ENCODE measurements around the gene ZNF710. TPM values are rescaled to one million over a fixed set of nuclear protein-coding genes. Genes with fewer than 3 reads are reported as not detected.

The ZNF710 gene
- total RNA-seq, 1 experiment from 2014 or later = 40.7 TPM

GRCh38 chr15:90015749-90016148 is 14.6 kb downstream of the ZNF710 start:
- H3K9me3 Mint-ChIP-seq = peaks cover 17 to 20% of the 10 kb centered on the region in 2 experiments
- no peak overlapping the region for H3K14ac ChIP-seq (ENCODE audit: insufficient read depth, low read length)
- no peaks in the 10 kb centered on the region for H3K79me1 ChIP-seq (ENCODE audit: insufficient read depth, low read depth, low read length, poor library complexity, severe bottlenecking)
- H2BK5ac ChIP-seq (ENCODE audit: insufficient read length, low read length) = no peak overlapping the region
- H3K27me3 Mint-ChIP-seq (ENCODE audit: low read depth) = no peaks in the 10 kb centered on the region
- H4K8ac ChIP-seq (replicated peaks; ENCODE audit: insufficient read length, low read depth, low read length) = no peak overlapping the region
- no peak overlapping the region for H3K4ac ChIP-seq (ENCODE audit: low read depth, low read length)
- no peaks in the 10 kb centered on the region; the same call in 1 of the 2 replicates for H3K4me1 ChIP-seq (ENCODE audit: insufficient read depth, low read length)
- H3K23me2 ChIP-seq (ENCODE audit: insufficient read length, low read depth, low read length, poor library complexity, severe bottlenecking) = no peaks in the 10 kb centered on the region
- H2AK5ac ChIP-seq (ENCODE audit: insufficient read length, low read length) = no peak overlapping the region
- H3K18ac ChIP-seq (ENCODE audit: insufficient read length, low read depth, low read length) = no peak overlapping the region
- H3K79me2 ChIP-seq (ENCODE audit: insufficient read depth, low read length) = no peaks in the 10 kb centered on the region; the same call in 1 of the 2 replicates
- no peak for DNase-seq
- H2AFZ ChIP-seq (ENCODE audit: low read length) = no peak overlapping the region
- no peak overlapping the region for H4K5ac ChIP-seq (ENCODE audit: insufficient read length, low read depth, low read length)
- no peak overlapping the region for H3K9ac ChIP-seq (ENCODE audit: extremely low read depth, insufficient read length, low read length)
- H2BK20ac ChIP-seq (ENCODE audit: low read depth, low read length, poor library complexity, severe bottlenecking) = no peak overlapping the region
- H3K56ac ChIP-seq (ENCODE audit: insufficient read length, low read depth, low read length) = no peak overlapping the region
- H3K4me1 Mint-ChIP-seq = peaks cover 18 to 25% of the 10 kb centered on the region in 2 experiments
- no peak overlapping the region for H3K23ac ChIP-seq (ENCODE audit: insufficient read length, low read depth, low read length)
- H3K27ac ChIP-seq (ENCODE audit: insufficient read length, low read depth, low read length) = no peak overlapping the region
- TF ChIP-seq, protein P1, sequence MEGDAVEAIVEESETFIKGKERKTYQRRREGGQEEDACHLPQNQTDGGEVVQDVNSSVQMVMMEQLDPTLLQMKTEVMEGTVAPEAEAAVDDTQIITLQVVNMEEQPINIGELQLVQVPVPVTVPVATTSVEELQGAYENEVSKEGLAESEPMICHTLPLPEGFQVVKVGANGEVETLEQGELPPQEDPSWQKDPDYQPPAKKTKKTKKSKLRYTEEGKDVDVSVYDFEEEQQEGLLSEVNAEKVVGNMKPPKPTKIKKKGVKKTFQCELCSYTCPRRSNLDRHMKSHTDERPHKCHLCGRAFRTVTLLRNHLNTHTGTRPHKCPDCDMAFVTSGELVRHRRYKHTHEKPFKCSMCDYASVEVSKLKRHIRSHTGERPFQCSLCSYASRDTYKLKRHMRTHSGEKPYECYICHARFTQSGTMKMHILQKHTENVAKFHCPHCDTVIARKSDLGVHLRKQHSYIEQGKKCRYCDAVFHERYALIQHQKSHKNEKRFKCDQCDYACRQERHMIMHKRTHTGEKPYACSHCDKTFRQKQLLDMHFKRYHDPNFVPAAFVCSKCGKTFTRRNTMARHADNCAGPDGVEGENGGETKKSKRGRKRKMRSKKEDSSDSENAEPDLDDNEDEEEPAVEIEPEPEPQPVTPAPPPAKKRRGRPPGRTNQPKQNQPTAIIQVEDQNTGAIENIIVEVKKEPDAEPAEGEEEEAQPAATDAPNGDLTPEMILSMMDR (conservative IDR thresholded peaks at IDR 0.05) = no peak
- no peak overlapping the region for H2BK15ac ChIP-seq (ENCODE audit: low read depth, low read length)
- H3K4me3 Mint-ChIP-seq = no peak overlapping the region
- H3K9me3 ChIP-seq (ENCODE audit: control insufficient read depth, low read depth, low read length) = no peaks in the 10 kb centered on the region
- peaks cover 7 to 19% (median 13%) of the 10 kb centered on the region in 3 experiments for H3K36me3 Mint-ChIP-seq (ENCODE audit: insufficient read depth in 1 of 3, low read depth in 3 of 3)
- no CpG with 5 or more reads among the region's 8 CpGs for WGBS (ENCODE audit: extremely low coverage, insufficient read length, low lambda C conversion rate)
- no peak overlapping the region for H2BK120ac ChIP-seq (ENCODE audit: low read depth, low read length, poor library complexity, severe bottlenecking)
- H4K91ac ChIP-seq (ENCODE audit: insufficient read length, low read depth, low read length) = no peak overlapping the region
- no peak overlapping the region for H3T11ph ChIP-seq (ENCODE audit: low read length)
- H3K4me2 ChIP-seq (ENCODE audit: insufficient read depth, insufficient read length, low read length) = no peak overlapping the region
- no peaks in the 10 kb centered on the region for H3K27me3 ChIP-seq (ENCODE audit: insufficient read depth, low read length)
- no peak overlapping the region for H2BK12ac ChIP-seq (ENCODE audit: insufficient read length, low read depth, low read length)
- H4K20me1 ChIP-seq (ENCODE audit: control insufficient read depth, insufficient read depth, insufficient read length) = no peaks in the 10 kb centered on the region
- no peak overlapping the region for H3K27ac Mint-ChIP-seq
